ENCODE measurements around the gene KCNT2. TPM values are rescaled to one million over a fixed set of nuclear protein-coding genes. Genes with fewer than 3 reads are reported as not detected.

The KCNT2 gene
- polyA plus RNA-seq (2012; rRNA removed) = 0.56 and 0.99 TPM in 2 replicates
- 0.77 and 0.85 TPM in 2 replicates for polyA plus RNA-seq (2012; cell fraction: cytosol; rRNA removed)
- polyA plus RNA-seq (2012; cell fraction: nucleus; rRNA removed) = 0.93 and 1.9 TPM in 2 replicates

GRCh38 chr1:196608390-196609369, at the start of gene KCNT2:
Gene KCNT2, minus strand, starts transcription at chr1:196608440. Its CDS starts 131 bp downstream, at chr1:196608309.
- TF ChIP-seq MAX (IDR thresholded peaks at IDR 0.05; ENCODE audit: low read depth) = peak; percentile 43; the same call in 1 of the 2 replicates
- peak; percentile 89 for TF ChIP-seq RFX5 (IDR thresholded peaks at IDR 0.05; ENCODE audit: low read length)
- 0 out of 2 replicates have a peak, but pooled peaks have one; percentile 2 for TF ChIP-seq RAD21 (IDR thresholded peaks at IDR 0.05; ENCODE audit: low read length)
- TF ChIP-seq MXI1 (IDR thresholded peaks at IDR 0.05; ENCODE audit: low read depth, low read length) = peak; percentile 96
- no peak for TF ChIP-seq ZBTB33 (IDR thresholded peaks at IDR 0.05; ENCODE audit: borderline replicate concordance, low read depth)
- no peak for TF ChIP-seq EZH2phosphoT487 (IDR thresholded peaks at IDR 0.05; ENCODE audit: borderline replicate concordance, low read depth)
- no peak for TF ChIP-seq TEAD4 (IDR thresholded peaks at IDR 0.05; ENCODE audit: borderline replicate concordance, insufficient read depth)
- TF ChIP-seq CHD2 (IDR thresholded peaks at IDR 0.05; ENCODE audit: low read length, partially characterized antibody) = peak; percentile 4
- 0 out of 2 replicates have a peak, but pooled peaks have one; percentile 6 for TF ChIP-seq NFIC (IDR thresholded peaks at IDR 0.05; ENCODE audit: borderline replicate concordance)
- peak in 1 of 2 experiments; percentile 34; a peak in 1 of 4 replicates for TF ChIP-seq EP300 (IDR thresholded peaks at IDR 0.05; ENCODE audit: borderline replicate concordance in 1 of 2, low read depth in 1 of 2, low read length in 1 of 2)
- WGBS (ENCODE audit: low lambda C conversion rate) = 2% methylated on average over 33 of the region's 43 CpGs
- Histone ChIP-seq H2AFZ (ENCODE audit: low read depth) (peak within 1 kb of the TSS; percentile 95), H3K27me3 (ENCODE audit: insufficient read depth) (no peaks in the 10 kb centered on the region), H3K9me2 (no peaks in the 10 kb centered on the region), H3K4me1 (ENCODE audit: control insufficient read depth in 1 of 2, insufficient read depth in 2 of 2, low read depth in 1 of 2, low read length in 1 of 2) (peaks cover 0 to 12% of the 10 kb centered on the region in 2 experiments; a peak in 2 of 4 replicates), H3K4me3 (ENCODE audit: low read depth in 2 of 2, low read length in 1 of 2) (peak within 1 kb of the TSS; percentile 53 to 74), H3K9me3 (no peaks in the 10 kb centered on the region), H3K4me2 (peak within 1 kb of the TSS; percentile 72), H3F3A (replicated peaks; ENCODE audit: insufficient read depth) (no peaks in the 10 kb centered on the region), H3K36me3 (replicated peaks in 1 of 2; ENCODE audit: control insufficient read depth in 1 of 2, insufficient read depth in 2 of 2, low read length in 1 of 2) (no peaks in the 10 kb centered on the region), H3K79me2 (ENCODE audit: insufficient read depth) (no peaks in the 10 kb centered on the region), H3K27ac (ENCODE audit: low read depth in 2 of 2, low read length in 1 of 2) (peak within 1 kb of the TSS in 1 of 2 experiments; percentile 83; a peak in 2 of 4 replicates), H4K20me1 (ENCODE audit: insufficient read depth) (no peaks in the 10 kb centered on the region), H3K9ac (peak within 1 kb of the TSS; percentile 55; the same call in 1 of the 2 replicates)
- ChIA-PET CTCF (interaction anchor here (0.6 to 1.6 kb wide), 6 partner anchors 9 to 459 kb away, joined by 3 to 7 read pairs (median 3); no protein-coding TSS in a partner anchor), POLR2A (interaction anchor here (0.5 to 1.0 kb wide), 4 partner anchors 9 to 14 kb away, joined by 3 to 4 read pairs (median 3); no protein-coding TSS in a partner anchor)
- DNase-seq = peak; percentile 90

- H3K4me1 ChIP-seq (ENCODE audit: control insufficient read depth in 1 of 2, insufficient read depth in 2 of 2, low read depth in 1 of 2, low read length in 1 of 2) = no peaks in the 10 kb centered on the region
- H3F3A ChIP-seq (replicated peaks; ENCODE audit: insufficient read depth) = no peaks in the 10 kb centered on the region
- no peaks in the 10 kb centered on the region for H4K20me1 ChIP-seq (ENCODE audit: insufficient read depth)
- ChIA-PET CTCF (interaction anchor here (1.5 kb wide), 1 partner anchor 300 kb away, joined by 3 read pairs; no protein-coding TSS in a partner anchor), POLR2A (no interaction called here)
- no peaks in the 10 kb centered on the region for H3K79me2 ChIP-seq (ENCODE audit: insufficient read depth)
- H3K9me3 ChIP-seq = no peaks in the 10 kb centered on the region
- H3K27me3 ChIP-seq (ENCODE audit: insufficient read depth) = no peaks in the 10 kb centered on the region
- H3K4me2 ChIP-seq = no peak overlapping the region
- H3K36me3 ChIP-seq (replicated peaks in 1 of 2; ENCODE audit: control insufficient read depth in 1 of 2, insufficient read depth in 2 of 2, low read length in 1 of 2) = no peaks in the 10 kb centered on the region
- WGBS (ENCODE audit: low lambda C conversion rate) = 76% methylated on average over 3 of the region's 3 CpGs
- no peak overlapping the region for H3K4me3 ChIP-seq (ENCODE audit: low read depth in 2 of 2, low read length in 1 of 2)
- no peak overlapping the region for H3K9ac ChIP-seq
- no peak overlapping the region for H2AFZ ChIP-seq (ENCODE audit: low read depth)
- H3K9me2 ChIP-seq = no peaks in the 10 kb centered on the region
- no peak overlapping the region for H3K27ac ChIP-seq (ENCODE audit: low read depth in 2 of 2, low read length in 1 of 2)
- no peak for DNase-seq
- TF ChIP-seq NFIC (IDR thresholded peaks at IDR 0.05; ENCODE audit: borderline replicate concordance) = no peak
- no peak for TF ChIP-seq TEAD4 (IDR thresholded peaks at IDR 0.05; ENCODE audit: borderline replicate concordance, insufficient read depth)
- TF ChIP-seq USF1 (IDR thresholded peaks at IDR 0.05; ENCODE audit: borderline replicate concordance, low read depth) = no peak
- no peak for TF ChIP-seq PBX3 (IDR thresholded peaks at IDR 0.05)
- no peak for TF ChIP-seq NRF1 (IDR thresholded peaks at IDR 0.05; ENCODE audit: low read depth, low read length)
- TF ChIP-seq MEF2A (IDR thresholded peaks at IDR 0.05; ENCODE audit: borderline replicate concordance, low read depth) = no peak
- no peak for TF ChIP-seq POLR2AphosphoS5 (IDR thresholded peaks at IDR 0.05; ENCODE audit: low read depth, low read length)
- TF ChIP-seq MXI1 (IDR thresholded peaks at IDR 0.05; ENCODE audit: low read depth, low read length) = no peak
- TF ChIP-seq YY1 (IDR thresholded peaks at IDR 0.05; ENCODE audit: low read depth) = no peak
- no peak for TF ChIP-seq SIN3A (IDR thresholded peaks at IDR 0.05; ENCODE audit: borderline replicate concordance, low read depth, low read length)
- TF ChIP-seq FOXJ3 (CRISPR knock-in tag; IDR thresholded peaks at IDR 0.05) = no peak
- no peak for TF ChIP-seq GABPA (IDR thresholded peaks at IDR 0.05; ENCODE audit: low read depth)
Measured at GRCh38 chr1:196655494-196655893, 47.3 kb upstream of the KCNT2 start.
